K562 (cell line): ENCODE measurements around the gene PIGT. TPM values are rescaled to one million over a fixed set of nuclear protein-coding genes. Genes with fewer than 3 reads are reported as not detected.

ENCODE experiments used
- ATAC-seq: fragments of 200-7000 bp; cut with Tn5 transposase; 3 replicates; pipeline ENCODE4 v1.9.1; 2020; ENCODE audit warnings: moderate library complexity
- BruUV-seq: library from RNA; stranded (reverse); fragments of 400-500 nt; replicated peaks from 2 replicates; lab custom pipeline; 2021; lab: Mats Ljungman, UMichigan
- CTCF ChIA-PET: fragments of 300-600 bp; formaldehyde crosslinking; extraction: SDS; loops from one replicate; lab custom pipeline; 2021; ENCODE audit warnings: low intra/inter-chr PET ratio; lab: Yijun Ruan, JAX
- POLR2A ChIA-PET: fragments of 300-600, 350-650 bp; sonication (Branson Sonifier 250); formaldehyde crosslinking; extraction: SDS; loops from one replicate; lab custom pipeline; 2021; ENCODE audit warnings: antibody characterized with exemption, inconsistent platforms; lab: Yijun Ruan, JAX
- DNase-seq, 4 experiments: peaks; one replicate each; pipeline versions ENCODE4 v3.0.0 to v3.0.0-alpha.2; 2011 to 2018; ENCODE audit warnings: low spot score in 3 of 4, mixed read lengths in 3 of 4; ENCODE audit errors: extremely low read depth in 1 of 4
- FAIRE-seq: peaks from 2 replicates; lab custom pipeline; 2011; peaks lifted over from hg19 to GRCh38; lab: Jason Lieb, UNC
- H2AFZ ChIP-seq: 2 replicates; pipeline ENCODE4 v1.6.0; 2011; ENCODE audit warnings: low read depth, low read length, control low read depth, inconsistent platforms
- H3K27ac ChIP-seq: fragments of 200-600 bp; 3 replicates; pipeline ENCODE4 v1.8.0; 2011; ENCODE audit warnings: low read depth, mild to moderate bottlenecking, control low read depth, inconsistent platforms, low read length, moderate library complexity, mixed read lengths; ENCODE audit errors: extremely low read depth
- H3K27me3 ChIP-seq, 2 experiments: fragments of 300-600 bp in 1 of 2; 2 replicates in 1 of 2; 3 replicates in 1 of 2; pipeline versions ENCODE4 v1.6.0 to v1.8.0; 2011; ENCODE audit warnings: inconsistent platforms in 2 of 2, low read length in 2 of 2, mild to moderate bottlenecking in 1 of 2, mixed read lengths in 1 of 2, moderate library complexity in 1 of 2; ENCODE audit not compliant: control insufficient read depth in 2 of 2, insufficient read depth in 2 of 2
- H3K36me3 ChIP-seq: fragments of 300-600 bp; 3 replicates; pipeline ENCODE4 v1.8.0; 2011; ENCODE audit warnings: mild to moderate bottlenecking, low read length, inconsistent platforms; ENCODE audit not compliant: control insufficient read depth, insufficient read depth
- H3K4me1 ChIP-seq, 2 experiments: fragments of 200-600 bp in 1 of 2; replicated peaks in 1 of 2; 2 replicates in 1 of 2; 3 replicates in 1 of 2; pipeline versions ENCODE4 v1.5.1 to v1.8.0; 2011; ENCODE audit warnings: inconsistent platforms in 2 of 2, low read length in 2 of 2, mild to moderate bottlenecking in 1 of 2, mixed read lengths in 1 of 2, moderate library complexity in 1 of 2; ENCODE audit not compliant: control insufficient read depth in 2 of 2, insufficient read depth in 2 of 2
- H3K4me2 ChIP-seq: 2 replicates; pipeline ENCODE4 v1.6.1; 2011; ENCODE audit warnings: low read length, control low read depth, inconsistent platforms, mixed read lengths; ENCODE audit not compliant: insufficient read depth
- H3K4me3 ChIP-seq: fragments of 200-600 bp; sonication (generic), shearing (Covaris generic); 2 replicates; pipeline ENCODE4 v1.5.1; 2016; ENCODE audit warnings: control low read depth, inconsistent platforms
- H3K79me2 ChIP-seq: fragments of 200-600 bp; 3 replicates; pipeline ENCODE4 v1.8.0; 2011; ENCODE audit warnings: low read length, inconsistent platforms; ENCODE audit not compliant: control insufficient read depth, insufficient read depth
- H3K9ac ChIP-seq, 2 experiments: 2 replicates each; pipeline versions ENCODE4 v1.6.0 to v1.6.1; 2011; ENCODE audit warnings: low read depth in 2 of 2, low read length in 2 of 2, control low read depth in 1 of 2, inconsistent platforms in 1 of 2, mild to moderate bottlenecking in 1 of 2, mixed read lengths in 1 of 2; ENCODE audit not compliant: insufficient read depth in 1 of 2
- H3K9me1 ChIP-seq: one replicate; pipeline ENCODE4 v1.6.0; 2011; ENCODE audit warnings: inconsistent platforms, mild to moderate bottlenecking, low read length, moderate library complexity; ENCODE audit not compliant: control insufficient read depth, insufficient read depth
- H3K9me3 ChIP-seq: replicated peaks from 2 replicates; pipeline ENCODE4 v1.5.1; 2011; ENCODE audit warnings: low read depth, low read length, inconsistent platforms; ENCODE audit not compliant: control insufficient read depth, insufficient read depth
- H4K20me1 ChIP-seq: replicated peaks from 2 replicates; pipeline ENCODE4 v1.6.1; 2011; ENCODE audit warnings: low read length, inconsistent platforms, mixed read lengths; ENCODE audit not compliant: control insufficient read depth, insufficient read depth
- FIP1L1 ChIP-seq: fragments of 200-400 bp; formaldehyde crosslinking; IDR thresholded peaks from 2 replicates; pipeline ENCODE4 v1.6.1; 2018; ENCODE audit warnings: mild to moderate bottlenecking, low read depth, low read length; ENCODE audit not compliant: poor library complexity, severe bottlenecking
- GATA2 ChIP-seq: sonication (generic); formaldehyde crosslinking; IDR thresholded peaks from 2 replicates; pipeline ENCODE4 v1.4.0; 2020; ENCODE audit warnings: mild to moderate bottlenecking, missing genetic modification reagents
- LCOR ChIP-seq: sonication (generic); formaldehyde crosslinking; IDR thresholded peaks from 2 replicates; pipeline ENCODE4 v1.8.0; 2022; ENCODE audit warnings: mild to moderate bottlenecking, missing genetic modification reagents
- NCOA6 ChIP-seq: fragments of 450-650 bp; IDR thresholded peaks from 2 replicates; pipeline ENCODE4 v1.6.1; 2017; ENCODE audit warnings: mild to moderate bottlenecking
- WGBS: fragments of 100-300 bp; shearing (Covaris generic); methylation state at CpG from one replicate; pipeline ENCODE4 v1.1.6; 2016; ENCODE audit warnings: low coverage, mixed read lengths; ENCODE audit not compliant: insufficient coverage; ENCODE audit errors: missing lambda C conversion rate; 5-methylcytosine and 5-hydroxymethylcytosine counted together
- in situ Hi-C: fragments of 300-500 bp; cut with MboI; formaldehyde crosslinking; loops from 4 replicates; pipeline ENCODE4 v1.15.0; 2018; ENCODE audit warnings: inconsistent platforms, mixed read lengths
- intact Hi-C: fragments of 100-400 bp; cut with micrococcal nuclease; formaldehyde crosslinking; loops from 2 replicates; pipeline ENCODE4 v1.14.2; 2022
- polyA plus RNA-seq, 8 experiments: library from polyadenylated mRNA; depleted of rRNA in 4 of 8; stranded (reverse) in 5 of 8; unstranded in 3 of 8; fragments of >200 nt; fragmentation: Nextera tagmentation in 2 of 8; fragmentation: Illumina TruSeq in 1 of 8; extraction: Ambion mirVana in 2 of 8; extraction: Trizol in 1 of 8; gene quantifications; 2 replicates each; pipeline versions ENCODE4 v1.2.1 to v1.2.3, GENCODE V29; 2011 to 2014; ENCODE audit warnings: inconsistent platforms in 1 of 8, missing spikeins in 1 of 8
- total RNA-seq, 7 experiments: library from RNA; depleted of rRNA in 6 of 7; stranded (reverse); fragments of >200 nt in 6 of 7; fragmentation: Illumina TruSeq in 2 of 7; extraction: Trizol in 2 of 7; gene quantifications; 2 replicates each; pipeline versions ENCODE4 v1.2.1 to v1.2.3, GENCODE V29; 2011 to 2021; ENCODE audit warnings: low replicate concordance in 1 of 7
- TF ChIP-seq, protein P1 (sequence below), 2 experiments: fragments of 450-650 bp in 1 of 2; sonication (generic) in 1 of 2; formaldehyde crosslinking in 1 of 2; IDR thresholded peaks in 1 of 2; conservative IDR thresholded peaks in 1 of 2; 2 replicates each; pipeline versions ENCODE4 v1.6.1 to v1.8.1; 2016 to 2023; ENCODE audit warnings: mild to moderate bottlenecking in 2 of 2, moderate library complexity in 2 of 2, inconsistent platforms in 1 of 2, missing genetic modification reagents in 1 of 2
- TF ChIP-seq, protein P2 (sequence below): fragments of 450-650 bp; IDR thresholded peaks from 2 replicates; pipeline ENCODE4 v1.6.1; 2016
- TF ChIP-seq, protein P3 (sequence below): fragments of 250-450 bp; sonication (Bioruptor Pico); IDR thresholded peaks from 2 replicates; pipeline ENCODE4 v1.9.0; 2021; ENCODE audit warnings: mild to moderate bottlenecking

The PIGT gene
- total and polyA plus RNA-seq, 9 of the 15 experiments (the other 6 are each of a cell fraction or from before 2014, with no cell fraction given) = 14.6 to 108 (median 46.9) TPM

DNA sequence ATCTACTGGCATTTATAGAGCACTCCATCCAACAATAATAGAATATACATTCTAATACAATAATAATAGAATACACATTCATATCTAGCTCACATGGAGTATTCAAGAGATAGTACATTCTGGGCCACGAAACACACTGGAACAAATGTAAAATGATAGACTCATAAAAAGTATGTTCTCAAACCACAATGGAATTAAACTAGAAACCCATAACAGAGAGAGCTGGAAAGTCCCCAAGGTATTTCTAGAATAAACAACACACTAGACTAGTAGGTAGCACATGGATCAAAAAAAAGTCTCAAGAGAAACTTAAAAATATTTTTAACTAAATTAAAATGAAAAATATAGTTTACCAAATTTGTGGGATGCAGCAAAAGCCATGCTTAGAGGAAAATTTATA is 28.7 kb upstream of the PIGT start:
- intact Hi-C loops = no loop called here
- ATAC-seq = no peak

DNA sequence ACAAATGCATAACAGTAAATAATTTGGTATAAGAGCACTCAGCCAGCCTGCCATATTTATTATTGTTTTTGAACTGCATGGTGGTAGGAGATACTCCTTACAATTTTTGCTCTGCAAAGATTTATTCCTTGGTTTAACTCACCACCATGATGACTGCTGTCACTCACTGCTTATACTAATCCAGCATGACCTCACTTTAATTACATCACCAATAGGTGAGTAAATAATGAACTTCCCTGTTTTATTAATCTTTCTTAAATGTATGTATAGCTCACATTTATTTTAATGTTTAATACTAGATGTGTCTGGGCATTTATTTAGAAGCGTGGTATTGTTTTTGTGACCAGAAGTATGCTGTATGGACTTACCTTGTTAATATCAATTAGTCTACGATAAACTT is 25.0 kb upstream of the PIGT start:
- no peak overlapping the region for H2AFZ ChIP-seq
- ChIA-PET CTCF (no interaction called here), POLR2A (interaction anchor here (1.0 kb wide), 1 partner anchor 11 kb away, joined by 3 read pairs; no protein-coding TSS in a partner anchor)
- in situ Hi-C loops = no loop called here
- TF ChIP-seq, protein P1, sequence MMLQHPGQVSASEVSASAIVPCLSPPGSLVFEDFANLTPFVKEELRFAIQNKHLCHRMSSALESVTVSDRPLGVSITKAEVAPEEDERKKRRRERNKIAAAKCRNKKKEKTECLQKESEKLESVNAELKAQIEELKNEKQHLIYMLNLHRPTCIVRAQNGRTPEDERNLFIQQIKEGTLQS (IDR thresholded peaks at IDR 0.05) = peak; percentile 25; the same call in 1 of the 2 replicates
- TF ChIP-seq, protein P1 (CRISPR knock-in tag; conservative IDR thresholded peaks at IDR 0.05) = no peak
- TF ChIP-seq, protein P2, sequence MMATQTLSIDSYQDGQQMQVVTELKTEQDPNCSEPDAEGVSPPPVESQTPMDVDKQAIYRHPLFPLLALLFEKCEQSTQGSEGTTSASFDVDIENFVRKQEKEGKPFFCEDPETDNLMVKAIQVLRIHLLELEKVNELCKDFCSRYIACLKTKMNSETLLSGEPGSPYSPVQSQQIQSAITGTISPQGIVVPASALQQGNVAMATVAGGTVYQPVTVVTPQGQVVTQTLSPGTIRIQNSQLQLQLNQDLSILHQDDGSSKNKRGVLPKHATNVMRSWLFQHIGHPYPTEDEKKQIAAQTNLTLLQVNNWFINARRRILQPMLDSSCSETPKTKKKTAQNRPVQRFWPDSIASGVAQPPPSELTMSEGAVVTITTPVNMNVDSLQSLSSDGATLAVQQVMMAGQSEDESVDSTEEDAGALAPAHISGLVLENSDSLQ = peak; percentile 57; the same call in 1 of the 2 replicates
- no peak for TF ChIP-seq GATA2 (CRISPR knock-in tag)
- no peak overlapping the region for H3K4me2 ChIP-seq
- no TSS peak for BruUV-seq
- peaks cover 0 to 3% of the 10 kb centered on the region in 2 experiments; a peak in 1 of 5 replicates for H3K4me1 ChIP-seq
- no peaks in the 10 kb centered on the region for H4K20me1 ChIP-seq
- no peak overlapping the region for H3K4me3 ChIP-seq
- no peak for ATAC-seq
- no peaks in the 10 kb centered on the region for H3K9me1 ChIP-seq
- H3K79me2 ChIP-seq = no peaks in the 10 kb centered on the region
- FAIRE-seq = no peak
- H3K27me3 ChIP-seq = no peaks in the 10 kb centered on the region
- no peak overlapping the region for H3K27ac ChIP-seq
- WGBS = 15% methylated on average over 2 of the region's 2 CpGs
- no peak overlapping the region for H3K9ac ChIP-seq
- no peak for DNase-seq
- H3K36me3 ChIP-seq = no peaks in the 10 kb centered on the region
- intact Hi-C loops = no loop called here
- H3K9me3 ChIP-seq = no peaks in the 10 kb centered on the region

More for the DNA sequence above, 28.7 kb upstream of the PIGT start:
- POLR2A ChIA-PET = no interaction called here
- CTCF ChIA-PET = no interaction called here
- H3K36me3 ChIP-seq = no peaks in the 10 kb centered on the region
- in situ Hi-C loops = no loop called here
- H3K4me1 ChIP-seq = no peaks in the 10 kb centered on the region
- no peaks in the 10 kb centered on the region for H3K27me3 ChIP-seq
- no TSS peak for BruUV-seq
- H4K20me1 ChIP-seq = no peaks in the 10 kb centered on the region
- DNase-seq = no peak
- H3K4me2 ChIP-seq = no peak overlapping the region
- H3K9ac ChIP-seq = no peak overlapping the region
- TF ChIP-seq FIP1L1 = no peak
- TF ChIP-seq, protein P3, sequence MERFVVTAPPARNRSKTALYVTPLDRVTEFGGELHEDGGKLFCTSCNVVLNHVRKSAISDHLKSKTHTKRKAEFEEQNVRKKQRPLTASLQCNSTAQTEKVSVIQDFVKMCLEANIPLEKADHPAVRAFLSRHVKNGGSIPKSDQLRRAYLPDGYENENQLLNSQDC = no peak
- no peak for TF ChIP-seq NCOA6
- no peak for TF ChIP-seq LCOR
- no peaks in the 10 kb centered on the region for H3K79me2 ChIP-seq
- H3K4me3 ChIP-seq = no peak overlapping the region
- 13% methylated on average over 1 of the region's 1 CpG for WGBS
- no peak overlapping the region for H2AFZ ChIP-seq
- H3K27ac ChIP-seq = no peak overlapping the region
- H3K9me1 ChIP-seq = no peaks in the 10 kb centered on the region
- H3K9me3 ChIP-seq = no peaks in the 10 kb centered on the region
- no peak for FAIRE-seq
